CD14-positive monocyte (primary cell): ENCODE measurements around the gene BRD2. TPM values are rescaled to one million over a fixed set of nuclear protein-coding genes. Genes with fewer than 3 reads are reported as not detected.

Experiments
- DNase-seq, 3 donors: peaks; one replicate each; pipeline ENCODE4 v3.0.0-alpha.2; 2011 to 2022
- H2AFZ ChIP-seq: 2 replicates; pipeline ENCODE4 v1.6.0; 2012; ENCODE audit warnings: mild to moderate bottlenecking, low read depth, low read length, inconsistent platforms; ENCODE audit not compliant: insufficient read depth, poor library complexity, severe bottlenecking
- H3K27ac ChIP-seq, 2 donors: 1 replicate in 1 of 2; 2 replicates in 1 of 2; pipeline ENCODE4 v1.5.1; 2012 to 2013; ENCODE audit warnings: low read length in 2 of 2, control low read depth in 1 of 2, inconsistent platforms in 1 of 2, low read depth in 1 of 2, mild to moderate bottlenecking in 1 of 2
- H3K27me3 ChIP-seq, 2 donors: one replicate each; pipeline versions ENCODE4 v1.6.0 to v1.6.1; 2011 to 2013; ENCODE audit warnings: low read length in 2 of 2; ENCODE audit not compliant: control insufficient read depth in 2 of 2, insufficient read depth in 2 of 2
- H3K36me3 ChIP-seq, 2 donors: replicated peaks in 1 of 2; 1 replicate in 1 of 2; 2 replicates in 1 of 2; pipeline versions ENCODE4 v1.5.1 to v1.6.1; 2012 to 2013; ENCODE audit warnings: low read length in 2 of 2, control low read depth in 1 of 2, inconsistent platforms in 1 of 2, mild to moderate bottlenecking in 1 of 2; ENCODE audit not compliant: insufficient read depth in 2 of 2, control insufficient read depth in 1 of 2
- H3K4me1 ChIP-seq, 2 donors: 1 replicate in 1 of 2; 2 replicates in 1 of 2; pipeline versions ENCODE4 v1.5.1 to v1.6.1; 2012 to 2013; ENCODE audit warnings: low read length in 2 of 2, control low read depth in 1 of 2, inconsistent platforms in 1 of 2, mild to moderate bottlenecking in 1 of 2, moderate library complexity in 1 of 2; ENCODE audit not compliant: insufficient read depth in 2 of 2, control insufficient read depth in 1 of 2
- H3K4me2 ChIP-seq: replicated peaks from 2 replicates; pipeline ENCODE3; 2012; ENCODE audit warnings: low read length, moderate library complexity, mild to moderate bottlenecking; ENCODE audit not compliant: poor library complexity, severe bottlenecking; ENCODE audit errors: extremely low read depth
- H3K4me3 ChIP-seq, 3 experiments: fragments of 200-600 bp in 1 of 3; sonication (generic) in 1 of 3; replicated peaks in 1 of 3; 1 replicate in 2 of 3; 2 replicates in 1 of 3; pipeline ENCODE4 v1.5.1; 2011 to 2013; ENCODE audit warnings: low read length in 3 of 3, mild to moderate bottlenecking in 3 of 3, control low read depth in 2 of 3, low read depth in 2 of 3, inconsistent platforms in 1 of 3, moderate library complexity in 1 of 3
- H3K79me2 ChIP-seq: 2 replicates; pipeline ENCODE4 v1.6.0; 2012; ENCODE audit warnings: mild to moderate bottlenecking, control low read depth, inconsistent platforms, low read length, moderate library complexity; ENCODE audit not compliant: insufficient read depth
- H3K9ac ChIP-seq: 2 replicates; pipeline ENCODE4 v1.6.0; 2017; ENCODE audit warnings: low read length, mild to moderate bottlenecking; ENCODE audit not compliant: insufficient read depth, poor library complexity, severe bottlenecking
- H3K9me3 ChIP-seq, 2 donors: replicated peaks in 1 of 2; 1 replicate in 1 of 2; 2 replicates in 1 of 2; pipeline versions ENCODE4 v1.5.1 to v1.6.1; 2012 to 2013; ENCODE audit warnings: low read length in 2 of 2, control low read depth in 1 of 2; ENCODE audit not compliant: control insufficient read depth in 1 of 2, insufficient read depth in 1 of 2
- H4K20me1 ChIP-seq: 2 replicates; pipeline ENCODE4 v1.6.0; 2012; ENCODE audit warnings: mild to moderate bottlenecking, low read length, control low read depth, moderate library complexity; ENCODE audit not compliant: insufficient read depth
- H3K27ac Mint-ChIP-seq, 7 donors: one replicate each; pipeline ENCODE4 v1.8.0; 2020; ENCODE audit warnings: mild to moderate bottlenecking in 7 of 7, mixed read lengths in 7 of 7, moderate library complexity in 6 of 7, inconsistent platforms in 2 of 7
- H3K27me3 Mint-ChIP-seq, 3 donors: one replicate each; pipeline ENCODE4 v1.8.0; 2021 to 2022; ENCODE audit warnings: low read depth in 3 of 3, mild to moderate bottlenecking in 3 of 3, mixed read lengths in 3 of 3, moderate library complexity in 3 of 3, inconsistent platforms in 1 of 3
- H3K36me3 Mint-ChIP-seq, 2 donors: one replicate each; pipeline ENCODE4 v1.8.0; 2020; ENCODE audit warnings: mixed read lengths in 2 of 2, inconsistent platforms in 1 of 2, mild to moderate bottlenecking in 1 of 2
- H3K4me1 Mint-ChIP-seq: one replicate; pipeline ENCODE4 v1.8.0; 2020; ENCODE audit warnings: mild to moderate bottlenecking, mixed read lengths
- H3K4me3 Mint-ChIP-seq, 2 donors: one replicate each; pipeline ENCODE4 v1.8.0; 2020; ENCODE audit warnings: mild to moderate bottlenecking in 2 of 2, mixed read lengths in 2 of 2, moderate library complexity in 1 of 2
- H3K9me3 Mint-ChIP-seq, 7 donors: one replicate each; pipeline ENCODE4 v1.8.0; 2020 to 2022; ENCODE audit warnings: mixed read lengths in 7 of 7, mild to moderate bottlenecking in 6 of 7, moderate library complexity in 6 of 7, inconsistent platforms in 2 of 7
- WGBS: methylation state at CpG from one replicate; pipeline ENCODE4 v1.1.5; 2013; ENCODE audit warnings: missing lambda C conversion rate; ENCODE audit not compliant: insufficient coverage; 5-methylcytosine and 5-hydroxymethylcytosine counted together
- intact Hi-C, 2 donors: fragments of 100-400 bp; cut with micrococcal nuclease; formaldehyde crosslinking; loops; one replicate each; pipeline versions ENCODE4 v1.15.0 to v1.15.1; 2023
- polyA plus RNA-seq, 3 donors: library from polyadenylated mRNA; depleted of rRNA in 1 of 3; unstranded in 2 of 3; stranded (reverse) in 1 of 3; fragments of 300-500 nt in 2 of 3; fragments of >200 nt in 1 of 3; fragmentation: Illumina TruSeq in 2 of 3; gene quantifications; 1 replicate in 2 of 3; 2 replicates in 1 of 3; pipeline ENCODE4 v1.2.3, GENCODE V29; 2012 to 2021
- TF ChIP-seq, protein P1 (sequence below): fragments of 200-600 bp; IDR thresholded peaks from one replicate; pipeline ENCODE4 v1.8.0; 2022; ENCODE audit warnings: antibody characterized with exemption, mild to moderate bottlenecking

Gene BRD2
- polyA plus RNA-seq, 3 donors: 9.6 to 475 (median 21.7) TPM

DNA sequence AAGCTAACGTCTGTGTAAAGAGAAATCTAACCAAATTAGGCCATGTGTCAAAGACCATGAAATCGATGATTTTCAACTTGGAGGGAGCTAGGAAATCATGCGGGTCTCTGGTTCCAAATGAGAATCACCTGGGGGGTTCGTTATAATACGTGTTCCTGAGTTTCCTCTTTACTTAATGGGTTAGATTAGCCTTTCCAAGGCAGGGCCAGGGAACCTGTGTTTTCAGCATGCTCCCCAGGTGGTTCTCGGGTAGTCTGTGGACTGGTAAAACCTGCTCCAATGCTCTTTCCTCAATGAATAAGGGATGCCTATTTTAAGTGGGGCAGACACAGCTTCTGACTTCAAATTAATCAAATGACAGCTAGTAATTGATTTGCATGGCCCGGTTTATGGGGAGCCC lies 42.0 kb downstream of the BRD2 start:
- peaks cover 21% of the 10 kb centered on the region for H3K4me1 Mint-ChIP-seq
- H2AFZ ChIP-seq: no peak overlapping the region
- H3K36me3 Mint-ChIP-seq: peaks cover 0 to 2% of the 10 kb centered on the region in 2 donors
- H3K9ac ChIP-seq: no peak overlapping the region
- H3K79me2 ChIP-seq: no peaks in the 10 kb centered on the region
- no peaks in the 10 kb centered on the region for H3K27me3 ChIP-seq
- H3K4me2 ChIP-seq: no peak overlapping the region
- TF ChIP-seq, protein P1, sequence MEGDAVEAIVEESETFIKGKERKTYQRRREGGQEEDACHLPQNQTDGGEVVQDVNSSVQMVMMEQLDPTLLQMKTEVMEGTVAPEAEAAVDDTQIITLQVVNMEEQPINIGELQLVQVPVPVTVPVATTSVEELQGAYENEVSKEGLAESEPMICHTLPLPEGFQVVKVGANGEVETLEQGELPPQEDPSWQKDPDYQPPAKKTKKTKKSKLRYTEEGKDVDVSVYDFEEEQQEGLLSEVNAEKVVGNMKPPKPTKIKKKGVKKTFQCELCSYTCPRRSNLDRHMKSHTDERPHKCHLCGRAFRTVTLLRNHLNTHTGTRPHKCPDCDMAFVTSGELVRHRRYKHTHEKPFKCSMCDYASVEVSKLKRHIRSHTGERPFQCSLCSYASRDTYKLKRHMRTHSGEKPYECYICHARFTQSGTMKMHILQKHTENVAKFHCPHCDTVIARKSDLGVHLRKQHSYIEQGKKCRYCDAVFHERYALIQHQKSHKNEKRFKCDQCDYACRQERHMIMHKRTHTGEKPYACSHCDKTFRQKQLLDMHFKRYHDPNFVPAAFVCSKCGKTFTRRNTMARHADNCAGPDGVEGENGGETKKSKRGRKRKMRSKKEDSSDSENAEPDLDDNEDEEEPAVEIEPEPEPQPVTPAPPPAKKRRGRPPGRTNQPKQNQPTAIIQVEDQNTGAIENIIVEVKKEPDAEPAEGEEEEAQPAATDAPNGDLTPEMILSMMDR: no peak
- no peaks in the 10 kb centered on the region for H3K36me3 ChIP-seq
- peak overlapping the region in 1 of 2 donors; percentile 17 for H3K4me3 Mint-ChIP-seq
- no peaks in the 10 kb centered on the region for H4K20me1 ChIP-seq
- H3K27me3 Mint-ChIP-seq: peaks cover 4 to 9% (median 8%) of the 10 kb centered on the region in 3 donors
- H3K27ac Mint-ChIP-seq: no peak overlapping the region
- H3K4me3 ChIP-seq: no peak overlapping the region
- WGBS: 100% methylated on average over 3 of the region's 7 CpGs
- H3K9me3 ChIP-seq: no peaks in the 10 kb centered on the region
- H3K4me1 ChIP-seq: peaks cover 15 to 27% of the 10 kb centered on the region in 2 donors
- DNase-seq: no peak
- H3K27ac ChIP-seq: no peak overlapping the region
- H3K9me3 Mint-ChIP-seq: peaks cover 0 to 2% (median 0%) of the 10 kb centered on the region in 7 donors
- intact Hi-C loops: no loop called here

DNA sequence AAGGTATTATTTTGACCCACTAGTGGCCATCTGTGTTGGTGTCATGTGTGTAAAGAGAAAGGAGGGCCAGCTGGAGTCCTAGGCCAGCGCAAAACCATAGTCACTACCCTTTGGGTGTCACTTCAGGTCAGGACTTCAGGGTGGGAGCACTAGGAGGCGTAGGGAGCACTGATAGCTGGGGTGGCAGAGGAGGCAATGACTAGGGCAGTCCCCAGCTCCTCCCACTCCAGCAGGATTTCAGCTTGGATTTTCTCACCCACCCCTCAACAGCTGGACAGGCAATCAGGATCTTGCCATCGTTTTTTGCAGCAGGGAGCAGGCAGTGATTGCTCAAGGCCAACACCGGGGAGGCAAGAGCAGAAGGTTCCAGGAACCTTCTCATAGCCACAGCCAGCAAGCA lies 45.2 kb downstream of the BRD2 start:
- Histone ChIP-seq H3K27ac (no peak overlapping the region), H3K9ac (no peak overlapping the region), H3K4me1 (peaks cover 31 to 42% of the 10 kb centered on the region in 2 donors), H3K36me3 (no peaks in the 10 kb centered on the region), H3K4me3 (no peak overlapping the region), H3K79me2 (no peaks in the 10 kb centered on the region), H3K4me2 (no peak overlapping the region), H2AFZ (no peak overlapping the region), H3K9me3 (no peaks in the 10 kb centered on the region), H3K27me3 (no peaks in the 10 kb centered on the region), H4K20me1 (no peaks in the 10 kb centered on the region)
- Mint-ChIP-seq H3K36me3 (no peaks in the 10 kb centered on the region), H3K9me3 (no peaks in the 10 kb centered on the region), H3K27me3 (peaks cover 2 to 9% (median 3%) of the 10 kb centered on the region in 3 donors), H3K27ac (no peak overlapping the region), H3K4me3 (no peak overlapping the region), H3K4me1 (peaks cover 37% of the 10 kb centered on the region)
- 21% methylated on average over 2 of the region's 4 CpGs for WGBS
- intact Hi-C loops: loop anchor here (1.0 to 2.0 kb wide), 2 partner anchors 69 kb away; no protein-coding TSS in a partner anchor
- TF ChIP-seq, protein P1: no peak
- no peak for DNase-seq
